ENCODE measurements around the gene ZNF865.

The ZNF865 gene

DNA sequence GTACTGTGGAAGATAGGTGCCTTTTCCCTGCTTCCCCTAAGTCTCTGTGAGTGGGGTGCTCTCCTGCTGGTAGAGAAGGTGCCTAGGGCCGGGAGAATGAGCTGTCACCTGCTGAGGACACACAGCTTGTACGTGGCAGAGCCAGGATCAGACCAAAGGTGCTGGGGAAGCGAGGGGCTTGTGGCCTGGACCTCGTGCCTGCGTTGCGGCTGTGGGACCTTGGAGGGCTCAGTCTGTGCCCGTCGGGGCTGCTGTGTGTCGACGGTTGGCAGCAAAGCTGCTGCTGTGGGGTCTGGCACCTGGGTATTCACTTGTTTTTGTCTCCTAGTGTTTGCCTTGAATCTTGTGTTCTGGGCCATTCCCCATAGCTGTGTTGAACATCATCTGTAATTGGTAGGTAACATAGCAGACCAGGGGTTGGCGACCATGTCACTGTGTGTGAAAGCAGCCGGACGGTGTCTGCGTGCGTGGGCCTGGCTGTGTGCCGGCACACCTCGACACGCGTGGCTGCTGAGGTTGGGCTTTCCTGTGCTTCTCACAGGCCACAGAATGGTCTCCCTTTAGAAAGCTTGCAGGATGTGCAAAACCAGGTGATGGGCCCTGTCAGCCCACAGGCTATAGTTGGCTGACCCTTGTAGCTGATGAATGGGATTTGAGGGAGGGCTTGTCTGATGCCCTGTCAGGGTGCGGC is 58.5 kb downstream of the ZNF865 start:
- no peak for DNase-seq

DNA sequence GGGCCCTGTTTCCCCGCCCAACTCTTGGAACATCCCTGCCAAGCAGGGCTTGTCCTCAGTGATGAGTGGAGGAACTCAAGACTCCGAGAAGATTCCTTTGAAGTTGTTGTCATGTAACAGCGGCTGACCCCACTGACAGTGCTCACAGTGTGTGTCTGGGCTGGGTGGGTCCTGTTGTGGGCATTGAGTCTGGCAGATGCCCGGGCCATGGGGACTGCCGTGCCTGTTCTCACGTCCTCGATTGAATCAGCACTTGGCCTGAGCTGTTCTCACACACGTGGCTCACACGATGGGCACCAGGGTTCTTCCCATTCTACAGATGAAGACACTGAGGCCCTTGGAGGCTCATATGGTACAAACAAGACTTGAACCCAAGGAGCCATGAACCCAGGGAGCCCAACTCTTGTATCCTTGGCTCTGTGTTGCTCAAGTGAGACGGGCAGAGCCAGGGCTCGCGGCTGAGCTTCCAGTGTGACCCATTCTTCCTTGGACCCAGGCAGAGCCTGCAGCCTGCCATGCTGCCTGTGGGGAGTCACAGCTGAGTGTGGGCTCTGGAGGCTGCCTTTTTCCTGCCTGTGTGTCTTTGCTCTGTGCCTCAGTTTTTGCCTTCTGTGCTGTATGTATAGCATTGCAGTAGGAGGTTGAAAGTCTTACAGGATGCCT is 61.0 kb downstream of the ZNF865 start:
- DNase-seq = no peak

All from activated CD4-positive, alpha-beta T cell treated with anti-CD3 and anti-CD28 coated beads for 4 hours (primary cell).